Psoas muscle (tissue), 8 donors: ENCODE data around the gene GSC2. TPM values are rescaled to one million over a fixed set of nuclear protein-coding genes. Genes with fewer than 3 reads are reported as not detected.

Experiments
- ATAC-seq, 4 donors: fragments of 200-7000 bp; cut with Tn5 transposase; one replicate each; pipeline ENCODE4 v1.9.1; 2020; ENCODE audit warnings: moderate library complexity in 3 of 4, mild to moderate bottlenecking in 2 of 4
- DNase-seq, 2 donors: peaks; one replicate each; pipeline ENCODE4 v3.0.0-alpha.2; 2020
- H3K27ac ChIP-seq: fragments of 200-600 bp; one replicate; pipeline ENCODE4 v1.8.0; 2022
- H3K27me3 ChIP-seq, 3 donors: fragments of 200-600 bp in 1 of 3; one replicate each; pipeline versions ENCODE4 v1.6.1 to v1.8.0; 2013 to 2022; ENCODE audit warnings: low read length in 2 of 3, mild to moderate bottlenecking in 2 of 3, moderate library complexity in 1 of 3; ENCODE audit not compliant: insufficient read depth in 3 of 3
- H3K36me3 ChIP-seq, 2 donors: fragments of 200-600 bp in 1 of 2; one replicate each; pipeline versions ENCODE4 v1.6.1 to v1.8.0; 2013 to 2022; ENCODE audit warnings: low read depth in 1 of 2, mild to moderate bottlenecking in 1 of 2, moderate library complexity in 1 of 2; ENCODE audit not compliant: insufficient read depth in 1 of 2
- H3K4me1 ChIP-seq: fragments of 200-600 bp; one replicate; pipeline ENCODE4 v1.8.0; 2022
- H3K4me3 ChIP-seq: fragments of 200-600 bp; one replicate; pipeline ENCODE4 v1.8.0; 2022; ENCODE audit warnings: mild to moderate bottlenecking
- H3K9me3 ChIP-seq: fragments of 200-600 bp; one replicate; pipeline ENCODE4 v1.8.0; 2022
- WGBS, 3 donors: extraction: QIAGEN DNeasy Blood & Tissue Kit; methylation state at CpG; one replicate each; pipeline versions ENCODE4 v1.1.6 to v1.1.7; 2013; 5-methylcytosine and 5-hydroxymethylcytosine counted together
- intact Hi-C, 2 donors: fragments of 100-400 bp; cut with DNase I; formaldehyde crosslinking; loops; one replicate each; pipeline versions ENCODE4 v1.11.0 to v1.14.2; 2022
- polyA plus RNA-seq, 3 donors: library from polyadenylated mRNA; stranded (reverse); fragments of 200-250 nt; gene quantifications; one replicate each; pipeline ENCODE4 v1.2.3, GENCODE V29; 2013
- total RNA-seq, 4 donors: library from RNA; stranded (reverse); fragmentation: NEBNext Ultra II Directional in 2 of 4; extraction: Animal tissue kit (Norgen Biotek cat#: 25700) in 2 of 4; gene quantifications; one replicate each; pipeline versions ENCODE4 v1.2.1 to v1.2.4, GENCODE V29; 2021 to 2023
- TF ChIP-seq, protein P1 (sequence below): fragments of 200-600 bp; IDR thresholded peaks from one replicate; pipeline ENCODE4 v1.8.0; 2022; ENCODE audit warnings: antibody characterized with exemption
- donor health status: healthy with polysubstance abuse.
- donor health status: DM: no; HTN: no; CAD: no; lungs with moderate emphysema.
- donor health status: Bipolar disorder and iron deficiency.
- donor health status: healthy.
- donor health status: DM: yes; HTN: yes; CAD: no.
- donor health status: DM: no; HTN: no; CAD: no.
- donor health status: DM: no; HTN: no; CAD: no.
- donor health status: DM: yes; HTN: yes; CAD: no.

Gene GSC2
- total and polyA plus RNA-seq, 7 donors: not detected

DNA sequence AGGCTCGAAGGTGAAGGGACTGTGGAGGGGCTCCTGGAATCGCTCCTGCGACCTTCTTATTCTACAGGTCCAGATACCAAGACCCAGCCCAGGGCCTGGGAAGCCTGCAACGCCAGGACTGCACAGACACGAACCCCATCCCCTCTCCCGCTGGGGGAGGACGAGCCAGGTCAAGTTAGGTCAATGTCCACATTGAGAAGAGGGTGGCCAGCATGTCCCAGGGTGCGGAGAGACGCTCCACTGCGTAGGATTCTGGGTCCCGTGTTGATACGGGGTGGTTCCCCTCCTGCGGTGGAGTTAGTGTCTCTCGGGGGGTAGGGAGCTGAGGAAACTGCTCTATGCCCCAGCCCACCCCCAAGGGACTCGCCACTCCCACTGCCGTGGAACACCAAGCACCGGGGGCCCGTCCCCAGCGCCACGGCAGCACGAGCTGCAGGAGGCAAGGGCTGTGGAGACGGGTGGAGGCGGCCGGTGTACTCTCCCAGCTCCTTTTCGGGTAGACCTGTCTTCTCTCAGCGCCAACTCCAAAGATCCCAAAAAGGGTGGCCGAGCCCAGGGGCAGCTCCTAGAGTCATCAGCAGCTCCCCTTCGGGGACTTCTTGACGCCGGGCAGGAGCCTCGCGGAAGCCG, 1.6 kb downstream of the GSC2 start:
- Histone ChIP-seq H3K27me3 (peaks cover 0 to 55% (median 31%) of the 10 kb centered on the region in 3 donors), H3K9me3 (no peaks in the 10 kb centered on the region), H3K36me3 (no peaks in the 10 kb centered on the region), H3K27ac (no peak overlapping the region), H3K4me1 (peaks cover 10% of the 10 kb centered on the region), H3K4me3 (peak overlapping the region; percentile 57)
- DNase-seq (no peak), ATAC-seq (no peak)
- intact Hi-C loops: no loop called here
- TF ChIP-seq, protein P1, sequence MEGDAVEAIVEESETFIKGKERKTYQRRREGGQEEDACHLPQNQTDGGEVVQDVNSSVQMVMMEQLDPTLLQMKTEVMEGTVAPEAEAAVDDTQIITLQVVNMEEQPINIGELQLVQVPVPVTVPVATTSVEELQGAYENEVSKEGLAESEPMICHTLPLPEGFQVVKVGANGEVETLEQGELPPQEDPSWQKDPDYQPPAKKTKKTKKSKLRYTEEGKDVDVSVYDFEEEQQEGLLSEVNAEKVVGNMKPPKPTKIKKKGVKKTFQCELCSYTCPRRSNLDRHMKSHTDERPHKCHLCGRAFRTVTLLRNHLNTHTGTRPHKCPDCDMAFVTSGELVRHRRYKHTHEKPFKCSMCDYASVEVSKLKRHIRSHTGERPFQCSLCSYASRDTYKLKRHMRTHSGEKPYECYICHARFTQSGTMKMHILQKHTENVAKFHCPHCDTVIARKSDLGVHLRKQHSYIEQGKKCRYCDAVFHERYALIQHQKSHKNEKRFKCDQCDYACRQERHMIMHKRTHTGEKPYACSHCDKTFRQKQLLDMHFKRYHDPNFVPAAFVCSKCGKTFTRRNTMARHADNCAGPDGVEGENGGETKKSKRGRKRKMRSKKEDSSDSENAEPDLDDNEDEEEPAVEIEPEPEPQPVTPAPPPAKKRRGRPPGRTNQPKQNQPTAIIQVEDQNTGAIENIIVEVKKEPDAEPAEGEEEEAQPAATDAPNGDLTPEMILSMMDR: no peak
- WGBS, 3 donors: 27 to 30% (median 29%) methylated on average over 30 to 33 of the region's 33 CpGs

DNA sequence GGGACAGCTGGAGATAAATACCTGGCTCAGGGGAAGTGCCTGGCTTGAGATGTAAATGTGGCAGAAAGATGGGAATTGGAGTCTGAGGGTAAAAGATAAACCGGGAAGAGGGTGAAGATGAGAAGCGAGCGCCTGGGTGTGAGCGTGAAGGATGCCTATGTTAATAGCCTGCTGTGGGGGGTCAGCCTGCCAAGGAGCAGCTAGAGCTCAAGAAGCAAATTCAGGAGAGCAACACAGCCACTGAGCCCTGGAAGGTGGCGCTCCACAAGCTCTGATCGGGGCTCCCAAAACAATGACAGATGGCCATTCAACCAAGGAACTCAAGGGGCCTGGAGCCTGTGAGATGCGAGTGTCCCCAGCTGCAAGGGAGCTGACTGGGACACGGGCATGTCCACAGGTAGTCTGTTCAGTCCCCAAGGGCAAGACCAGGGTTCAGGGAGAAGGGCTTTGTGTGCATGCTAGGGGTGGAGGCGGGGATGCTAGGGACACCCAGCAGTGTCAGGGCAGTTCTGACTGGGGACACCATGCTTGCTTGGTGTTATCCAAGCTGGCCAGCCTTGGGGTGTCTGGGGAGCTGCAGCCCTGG, 2.8 kb downstream of the GSC2 start:
- peaks cover 0 to 6% of the 10 kb centered on the region in 2 donors for H3K36me3 ChIP-seq
- DNase-seq: no peak
- TF ChIP-seq, protein P1: no peak
- H3K9me3 ChIP-seq: no peaks in the 10 kb centered on the region
- H3K27ac ChIP-seq: no peak overlapping the region
- no peak overlapping the region for H3K4me3 ChIP-seq
- H3K27me3 ChIP-seq: peaks cover 0 to 46% (median 31%) of the 10 kb centered on the region in 3 donors
- WGBS, 3 donors: 32 to 44% (median 37%) methylated on average over 9 of the region's 9 CpGs
- intact Hi-C loops: no loop called here
- no peak for ATAC-seq
- H3K4me1 ChIP-seq: peaks cover 15% of the 10 kb centered on the region

DNA sequence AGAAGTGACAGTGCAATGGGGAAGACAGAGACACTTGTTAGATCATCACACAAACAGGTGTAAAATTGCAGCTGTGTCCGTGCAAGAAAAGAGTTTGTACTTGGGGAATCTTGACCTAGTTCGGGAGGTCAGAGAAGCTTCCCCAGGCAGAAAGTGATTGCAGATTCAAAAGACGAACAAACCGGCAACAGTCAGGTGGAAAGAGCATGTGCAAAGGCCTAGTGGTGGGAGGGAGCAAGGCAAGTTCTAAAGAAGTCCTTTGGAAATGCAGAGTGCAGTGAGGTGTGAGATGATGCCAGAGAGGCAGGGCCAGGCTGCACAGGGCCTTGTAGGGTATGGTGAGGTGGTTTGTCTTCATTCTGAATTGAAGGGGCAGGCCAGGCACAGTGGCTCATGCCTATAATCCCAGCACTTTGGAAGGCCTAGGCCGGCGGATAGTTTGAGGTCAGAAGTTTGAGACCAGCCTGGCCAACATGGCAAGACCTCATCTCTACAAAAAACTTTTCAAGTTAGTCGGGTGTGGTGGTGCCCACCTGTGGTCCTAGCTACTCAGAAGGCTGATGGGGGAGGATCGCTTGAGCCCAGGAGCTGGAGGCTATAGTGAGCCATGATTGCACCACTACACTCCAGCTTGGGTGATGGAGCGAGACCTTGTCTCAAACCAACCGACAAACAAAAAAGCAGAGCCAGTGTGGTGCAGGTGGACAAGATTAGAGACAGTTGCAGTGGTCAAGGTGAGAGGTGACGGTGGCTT, 3.7 kb downstream of the GSC2 start:
- Histone ChIP-seq H3K36me3 (peaks cover 0 to 15% of the 10 kb centered on the region in 2 donors), H3K27me3 (peaks cover 0 to 37% (median 25%) of the 10 kb centered on the region in 3 donors), H3K4me1 (peaks cover 15% of the 10 kb centered on the region), H3K4me3 (no peak overlapping the region), H3K27ac (no peak overlapping the region), H3K9me3 (no peaks in the 10 kb centered on the region)
- DNase-seq (no peak), ATAC-seq (no peak)
- intact Hi-C loops: no loop called here
- WGBS, 3 donors: 78 to 82% (median 82%) methylated on average over 11 of the region's 11 CpGs
- TF ChIP-seq, protein P1: no peak

DNA sequence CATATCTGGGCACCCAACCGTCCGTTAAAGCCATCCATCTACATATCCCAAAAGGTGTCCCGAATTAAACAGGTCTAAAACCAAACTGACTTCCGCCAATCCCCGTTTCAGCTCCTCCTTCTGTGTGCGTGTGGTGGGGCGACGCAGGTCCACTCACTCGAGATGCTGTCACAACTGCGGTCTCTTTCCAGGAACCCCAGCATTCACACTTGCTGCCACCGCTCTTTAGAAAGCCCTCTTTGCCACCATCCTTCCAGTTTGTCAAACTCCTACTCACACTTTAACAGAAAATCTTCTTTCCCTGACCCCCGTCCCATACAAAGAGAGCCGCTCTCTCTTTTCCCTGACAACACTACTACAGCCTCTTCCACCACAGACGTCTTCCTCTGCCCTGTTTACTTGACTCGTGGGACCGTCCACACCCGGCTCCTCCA, 6.1 kb downstream of the GSC2 start:
- ATAC-seq: peak in 1 of 4 donors; percentile 10
- Histone ChIP-seq H3K4me3 (peak overlapping the region; percentile 92), H3K36me3 (peaks cover 5 to 39% of the 10 kb centered on the region in 2 donors), H3K27me3 (peaks cover 0 to 17% (median 7%) of the 10 kb centered on the region in 3 donors), H3K27ac (peak overlapping the region; percentile 68), H3K4me1 (peaks cover 12% of the 10 kb centered on the region), H3K9me3 (no peaks in the 10 kb centered on the region)
- TF ChIP-seq, protein P1: no peak
- 2 to 3% (median 3%) methylated on average over 17 of the region's 17 CpGs for WGBS, 3 donors
- intact Hi-C loops: loop anchor here in 1 of 2 donors (5.0 kb wide), 1 partner anchor 33 kb away; the partner anchor contains the start of gene SLC25A1
- no peak for DNase-seq
